ENCODE measurements around the gene PCYT1A. TPM values are rescaled to one million over a fixed set of nuclear protein-coding genes. Genes with fewer than 3 reads are reported as not detected.

PCYT1A gene
- total RNA-seq, 1 donor from 2014 or later: 54.6 TPM

DNA sequence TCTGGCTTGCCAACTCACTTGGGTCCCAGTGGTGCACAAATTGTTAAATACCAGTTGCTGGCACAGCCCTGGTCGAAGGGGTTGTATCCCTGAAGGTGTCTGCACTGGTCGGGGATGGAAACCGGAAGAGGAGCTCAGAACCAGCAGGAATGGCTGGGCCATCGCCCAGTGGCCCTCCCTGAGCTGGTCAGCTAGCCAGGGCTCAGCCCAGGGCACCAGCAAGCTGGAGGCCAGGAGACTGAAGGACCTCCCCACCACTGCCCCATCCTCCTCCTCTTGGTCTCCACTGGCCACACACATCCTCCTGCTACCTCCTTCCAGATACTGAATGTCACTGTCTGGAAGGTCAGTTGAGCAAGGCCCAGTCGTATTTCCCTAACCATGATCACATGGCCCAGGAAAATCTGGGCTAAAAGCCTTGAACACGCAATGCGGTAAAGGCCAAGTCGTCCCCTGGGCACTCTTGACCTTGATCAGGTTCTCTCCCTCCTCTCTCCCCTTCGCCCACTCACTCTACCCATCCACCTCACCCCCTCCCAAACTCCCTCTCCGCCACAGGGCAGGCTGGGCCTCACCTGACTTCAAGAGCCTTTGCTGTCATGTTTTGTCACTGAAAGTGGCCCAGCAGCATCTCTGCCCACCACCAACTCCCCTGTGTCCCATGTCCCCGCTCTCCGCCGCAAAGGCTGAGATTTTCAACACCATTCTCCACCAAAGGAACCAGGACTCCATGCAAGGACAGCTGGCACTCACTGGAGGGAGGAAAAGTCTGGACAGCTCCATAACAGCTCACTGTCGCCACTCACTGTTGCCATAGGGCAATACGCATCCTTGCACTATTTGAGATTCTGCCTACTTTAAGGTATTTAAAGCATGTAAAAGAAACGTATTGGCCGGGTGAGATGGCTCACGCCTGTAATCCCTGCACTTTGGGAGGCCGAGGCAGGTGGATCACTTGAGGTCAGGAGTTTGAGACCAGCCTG, 88.5 kb downstream of the PCYT1A start:
- intact Hi-C loops (cut with micrococcal nuclease): loop anchor here (10.0 kb wide), 1 partner anchor 294 kb away; the partner anchor contains the start of gene TNK2
- ChIA-PET POLR2A (interaction anchor here (0.5 kb wide), 1 partner anchor 192 kb away, joined by 5 read pairs; no protein-coding TSS in a partner anchor), CTCF (interaction anchor here (4.9 kb wide), 1 partner anchor 127 kb away, joined by 172 read pairs; no protein-coding TSS in a partner anchor)
- Mint-ChIP-seq H3K27me3 (no peaks in the 10 kb centered on the region), H3K36me3 (ENCODE audit: low read depth) (no peaks in the 10 kb centered on the region), H3K9me3 (no peaks in the 10 kb centered on the region), H3K4me1 (peaks cover 32% of the 10 kb centered on the region), H3K4me3 (no peak overlapping the region), H3K27ac (no peak overlapping the region)
- no peak for TF ChIP-seq CTCF (IDR thresholded peaks at IDR 0.05)
- DNase-seq (no peak), ATAC-seq (ENCODE audit: low read depth) (no peak)

DNA sequence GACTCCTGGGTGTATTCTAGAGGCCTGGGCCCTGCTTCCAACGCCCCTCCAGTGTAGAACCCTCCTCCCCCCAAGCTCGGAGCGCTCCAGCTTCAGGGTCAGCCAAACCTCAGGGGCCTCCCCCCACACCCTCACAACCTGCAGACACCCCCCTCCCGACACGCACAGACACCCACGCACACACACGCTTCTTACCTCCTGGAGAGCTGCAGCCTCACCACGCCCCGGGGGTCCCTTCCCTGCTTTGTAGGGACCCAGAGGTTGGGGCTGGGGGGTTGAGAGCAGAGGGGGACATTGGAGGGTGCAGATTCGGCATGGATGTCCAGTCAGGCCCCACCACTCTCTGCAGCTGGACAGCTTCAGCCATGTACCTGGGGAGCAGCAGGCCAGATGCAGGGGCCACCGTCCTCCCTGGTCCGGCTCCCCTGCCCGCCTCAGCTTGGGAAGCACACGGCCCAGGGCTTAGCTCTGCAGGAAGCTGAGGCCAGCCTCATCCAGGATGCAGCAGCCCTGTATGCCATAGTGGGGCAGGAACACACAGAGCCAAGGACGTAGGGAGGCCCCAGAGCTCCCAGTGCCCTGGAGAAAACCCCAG, 89.3 kb downstream of the PCYT1A start:
- no peak overlapping the region for H3K27ac Mint-ChIP-seq
- intact Hi-C loops (cut with micrococcal nuclease): loop anchor here (10.0 kb wide), 1 partner anchor 293 kb away; the partner anchor contains the start of gene TNK2
- CTCF ChIA-PET: interaction anchor here (4.9 kb wide), 1 partner anchor 126 kb away, joined by 172 read pairs; no protein-coding TSS in a partner anchor

DNA sequence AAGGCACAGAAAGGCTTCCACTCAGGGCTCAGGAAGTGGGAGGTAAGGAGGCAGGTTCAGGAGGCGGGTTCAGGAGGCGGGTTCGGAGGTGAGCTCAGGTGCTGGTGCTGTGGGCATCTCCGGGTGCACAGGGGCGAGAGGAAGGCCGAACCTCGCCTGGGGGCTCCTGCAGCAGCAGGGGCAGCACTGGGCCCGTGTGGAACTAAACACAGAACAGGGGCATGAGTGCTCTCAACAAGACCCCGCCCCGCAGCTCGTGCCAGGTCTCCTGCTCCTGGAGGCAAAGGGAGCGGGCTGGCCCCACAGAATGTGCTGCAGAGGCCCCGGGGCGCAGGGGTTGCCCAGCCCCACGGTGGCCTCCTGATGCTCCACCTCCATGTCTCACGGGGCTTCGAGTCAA, 90.0 kb downstream of the PCYT1A start:
- TF ChIP-seq CTCF (IDR thresholded peaks at IDR 0.05): no peak
- no peak overlapping the region for H3K4me3 Mint-ChIP-seq
- no peak overlapping the region for H3K27ac Mint-ChIP-seq
- intact Hi-C loops (cut with micrococcal nuclease): loop anchor here (2.0 to 10.0 kb wide), 2 partner anchors 177 to 293 kb away; partner anchors contain the start of gene TNK2
- H3K36me3 Mint-ChIP-seq (ENCODE audit: low read depth): no peaks in the 10 kb centered on the region
- ATAC-seq (ENCODE audit: low read depth) (no peak), DNase-seq (no peak)
- ChIA-PET POLR2A (no interaction called here), CTCF (interaction anchor here (1.1 to 4.9 kb wide), 5 partner anchors 11 to 171 kb away, joined by 3 to 172 read pairs (median 8); no protein-coding TSS in a partner anchor)
- peaks cover 29% of the 10 kb centered on the region for H3K4me1 Mint-ChIP-seq
- H3K27me3 Mint-ChIP-seq: no peaks in the 10 kb centered on the region
- H3K9me3 Mint-ChIP-seq: no peaks in the 10 kb centered on the region

More for the DNA sequence above, 89.3 kb downstream of the PCYT1A start:
- Mint-ChIP-seq H3K9me3 (no peaks in the 10 kb centered on the region), H3K36me3 (ENCODE audit: low read depth) (no peaks in the 10 kb centered on the region), H3K27me3 (no peaks in the 10 kb centered on the region), H3K4me3 (no peak overlapping the region), H3K4me1 (peaks cover 29% of the 10 kb centered on the region)
- ATAC-seq (ENCODE audit: low read depth) (no peak), DNase-seq (no peak)
- POLR2A ChIA-PET: no interaction called here
- TF ChIP-seq CTCF (IDR thresholded peaks at IDR 0.05): no peak

DNA sequence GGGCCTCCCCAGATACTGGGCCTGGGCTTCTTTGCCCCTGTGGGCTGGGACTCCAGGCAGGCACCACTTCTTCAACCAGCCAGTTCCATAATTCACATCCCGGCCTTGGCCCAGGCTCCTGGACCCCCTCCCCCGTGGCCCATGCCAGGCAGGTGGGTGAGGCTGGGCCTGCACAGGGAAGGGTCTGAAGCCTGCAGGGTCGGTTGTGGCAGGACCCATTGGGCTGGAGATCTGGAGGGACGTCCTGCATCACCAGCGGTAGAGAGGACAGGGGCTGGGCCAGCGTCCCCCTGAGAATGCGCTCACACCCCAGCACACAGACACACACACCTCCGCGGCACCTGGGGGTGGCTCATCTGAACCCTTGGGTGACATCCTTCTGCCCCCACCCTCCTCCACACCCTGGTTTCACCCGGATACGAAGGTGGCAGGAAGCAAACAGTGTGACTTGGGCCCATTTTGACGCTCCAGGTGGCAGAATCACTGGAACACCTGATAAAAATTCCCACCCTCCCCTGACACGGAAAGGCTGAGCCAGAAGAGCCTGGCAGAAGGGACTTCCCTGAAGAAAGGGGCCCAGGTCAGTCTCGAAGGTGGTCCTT, 91.8 kb downstream of the PCYT1A start:
- no peak overlapping the region for H3K4me3 Mint-ChIP-seq
- peaks cover 40% of the 10 kb centered on the region for H3K4me1 Mint-ChIP-seq
- H3K27me3 Mint-ChIP-seq: no peaks in the 10 kb centered on the region
- no peak for DNase-seq
- ChIA-PET CTCF (interaction anchor here (0.6 to 4.9 kb wide), 14 partner anchors 9 to 174 kb away, joined by 3 to 172 read pairs (median 4); no protein-coding TSS in a partner anchor), POLR2A (interaction anchor here (0.8 to 7.8 kb wide), 6 partner anchors 15 to 125 kb away, joined by 3 to 116 read pairs (median 5); no protein-coding TSS in a partner anchor)
- no peak overlapping the region for H3K27ac Mint-ChIP-seq
- no peak for ATAC-seq (ENCODE audit: low read depth)
- H3K9me3 Mint-ChIP-seq: no peaks in the 10 kb centered on the region
- intact Hi-C loops (cut with micrococcal nuclease): loop anchor here (1.0 to 10.0 kb wide), 3 partner anchors 122 to 291 kb away; partner anchors contain the start of gene TNK2
- TF ChIP-seq CTCF (IDR thresholded peaks at IDR 0.05): no peak
- no peaks in the 10 kb centered on the region for H3K36me3 Mint-ChIP-seq (ENCODE audit: low read depth)

Data from activated B cell treated with CpG ODN at 0.5 μM for 24 hours (primary cell).